Panc1 (cell line): ENCODE data around the gene CA12. TPM values are rescaled to one million over a fixed set of nuclear protein-coding genes. Genes with fewer than 3 reads are reported as not detected.

Experiments
- ATAC-seq: fragments of 200-7000 bp; cut with Tn5 transposase; 2 replicates; pipeline ENCODE4 v1.9.1; 2020; ENCODE audit warnings: mild to moderate bottlenecking, moderate library complexity
- BruUV-seq: library from RNA; stranded (reverse); fragments of 400-500 nt; replicated peaks from 2 replicates; lab custom pipeline; 2021; lab: Mats Ljungman, UMichigan
- CTCF ChIA-PET: fragments of 300-600 bp; sonication (Branson Sonifier 250); formaldehyde crosslinking; loops from one replicate; lab custom pipeline; 2022; ENCODE audit warnings: antibody characterized with exemption; lab: Charles Lee
- POLR2A ChIA-PET: fragments of 300-600 bp; sonication (Branson Sonifier 250); formaldehyde crosslinking; loops from one replicate; lab custom pipeline; 2022; ENCODE audit warnings: antibody characterized with exemption; lab: Charles Lee
- DNase-seq: peaks from one replicate; pipeline ENCODE4 v3.0.0-alpha.2; 2010; ENCODE audit warnings: low read depth, low spot score
- H3K27ac ChIP-seq: 2 replicates; pipeline ENCODE4 v1.5.1; 2011; ENCODE audit warnings: mild to moderate bottlenecking, low read length, inconsistent platforms
- H3K27me3 ChIP-seq: fragments of 200-500 bp; sonication (Bioruptor generic); 2 replicates; pipeline ENCODE4 v1.6.0; 2014; ENCODE audit warnings: low read length, inconsistent platforms; ENCODE audit not compliant: control insufficient read depth, insufficient read depth
- H3K36me3 ChIP-seq: fragments of 200-500 bp; sonication (Bioruptor generic); 2 replicates; pipeline ENCODE4 v1.5.1; 2014; ENCODE audit warnings: inconsistent platforms, mild to moderate bottlenecking, low read length, moderate library complexity; ENCODE audit not compliant: control insufficient read depth, insufficient read depth
- H3K4me1 ChIP-seq: 2 replicates; pipeline ENCODE4 v1.5.1; 2011; ENCODE audit warnings: inconsistent platforms, mild to moderate bottlenecking, low read length, moderate library complexity; ENCODE audit not compliant: control insufficient read depth, insufficient read depth
- H3K4me3 ChIP-seq, 2 experiments: 2 replicates each; pipeline ENCODE4 v1.5.1; 2011 to 2012; ENCODE audit warnings: low read depth in 2 of 2, low read length in 2 of 2, mild to moderate bottlenecking in 2 of 2, inconsistent platforms in 1 of 2, moderate library complexity in 1 of 2
- H3K9me3 ChIP-seq: fragments of 200-500 bp; sonication (Bioruptor generic); 2 replicates; pipeline ENCODE4 v1.5.1; 2014; ENCODE audit warnings: low read depth, mild to moderate bottlenecking, inconsistent platforms, low read length, moderate library complexity; ENCODE audit not compliant: control insufficient read depth, insufficient read depth
- CTCF ChIP-seq: fragments of 450-650 bp; IDR thresholded peaks from 2 replicates; pipeline ENCODE4 v1.5.1; 2017; ENCODE audit warnings: mild to moderate bottlenecking
- POLR2AphosphoS5 ChIP-seq: IDR thresholded peaks from 2 replicates; pipeline ENCODE4 v1.6.1; 2012; ENCODE audit warnings: mild to moderate bottlenecking, low read depth, low read length, moderate library complexity
- REST ChIP-seq, 2 experiments: IDR thresholded peaks; 2 replicates each; pipeline ENCODE4 v1.6.1; 2011 to 2012; ENCODE audit warnings: low read depth in 2 of 2, control low read depth in 1 of 2, low read length in 1 of 2, mild to moderate bottlenecking in 1 of 2, moderate library complexity in 1 of 2; ENCODE audit not compliant: insufficient read depth in 1 of 2
- SIN3A ChIP-seq: IDR thresholded peaks from 2 replicates; pipeline ENCODE4 v1.6.1; 2012; ENCODE audit warnings: low read depth, mild to moderate bottlenecking, low read length, moderate library complexity, borderline replicate concordance; ENCODE audit not compliant: insufficient read depth
- TCF7L2 ChIP-seq: IDR thresholded peaks from 2 replicates; pipeline ENCODE4 v1.6.1; 2011; ENCODE audit warnings: mild to moderate bottlenecking, low read depth, low read length, inconsistent platforms
- in situ Hi-C: cut with HindIII; loops from 2 replicates; pipeline ENCODE4 v1.10.0; 2016; ENCODE audit warnings: low sequenced_read_pairs, low pct_unique_long_range_greater_than_20kb
- intact Hi-C: fragments of 100-400 bp; cut with micrococcal nuclease; formaldehyde crosslinking; loops from one replicate; pipeline ENCODE4 v1.10.0; 2022; ENCODE audit not compliant: unreplicated experiment
- total RNA-seq: library from RNA; stranded (reverse); gene quantifications from one replicate; pipeline ENCODE4 v1.2.1, GENCODE V29; 2021; ENCODE audit not compliant: unreplicated experiment

Gene CA12
- total RNA-seq, 1 experiment from 2014 or later, result 0.74 TPM

- intact Hi-C loops, result no loop called here
- in situ Hi-C loops, result no loop called here
- H3K9me3 ChIP-seq, result no peaks in the 10 kb centered on the region
- POLR2A ChIA-PET, result no interaction called here
- no peak overlapping the region for H3K4me3 ChIP-seq
- no TSS peak for BruUV-seq
- H3K27ac ChIP-seq, result no peak overlapping the region
- ATAC-seq (no peak), DNase-seq (no peak)
- no peaks in the 10 kb centered on the region for H3K4me1 ChIP-seq
- TF ChIP-seq CTCF, result no peak
- TF ChIP-seq TCF7L2, result no peak
- no peak for TF ChIP-seq SIN3A
- no peak for TF ChIP-seq REST (IDR thresholded peaks at IDR 0.05; ENCODE audit: insufficient read depth in 1 of 2, low read depth in 2 of 2, low read length in 1 of 2)
- no peak for TF ChIP-seq POLR2AphosphoS5
- no peaks in the 10 kb centered on the region for H3K36me3 ChIP-seq
- H3K27me3 ChIP-seq, result peaks cover 4% of the 10 kb centered on the region; the same call in 1 of the 2 replicates
- CTCF ChIA-PET, result no interaction called here
These were observed 33.3 kb downstream of the CA12 start for GRCh38 chr15:63348392-63348791.

DNA sequence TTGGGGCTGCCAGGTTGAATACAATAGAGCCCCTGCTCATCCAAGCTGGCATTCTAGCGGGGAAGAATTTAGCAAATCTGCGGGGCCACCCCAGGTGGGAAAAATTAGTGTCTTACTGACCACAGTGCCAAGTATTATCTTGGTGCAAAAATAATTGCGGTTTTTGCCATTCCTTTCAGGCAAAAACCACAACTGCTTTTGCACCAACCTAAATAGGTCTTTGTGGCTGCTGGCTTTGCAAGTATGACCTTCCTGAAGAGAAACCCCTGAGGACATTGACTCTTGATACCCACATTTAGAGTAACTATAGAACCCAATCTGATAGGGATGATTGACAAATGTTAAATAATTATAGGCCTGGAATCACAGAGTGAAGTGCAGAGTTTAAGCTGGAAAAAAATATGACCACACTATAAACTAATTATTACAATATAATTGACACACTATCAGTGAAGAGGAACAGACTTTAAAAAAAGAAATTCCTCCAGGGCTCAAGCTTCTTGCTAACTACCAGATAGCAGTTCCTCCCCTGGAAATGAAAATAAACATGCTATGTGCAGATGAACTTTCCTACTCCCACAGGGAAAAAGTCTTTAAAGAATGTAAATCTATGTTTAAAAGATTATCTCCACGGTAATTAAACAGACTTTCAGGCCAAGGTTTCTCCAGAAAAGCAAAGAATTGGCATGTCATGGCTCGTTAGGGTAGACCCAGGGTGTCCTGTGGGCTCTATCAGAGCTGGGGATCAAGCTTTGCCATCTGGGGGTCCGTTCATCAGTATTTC lies 34.4 kb downstream of the CA12 start:
- CTCF ChIA-PET, result no interaction called here
- Histone ChIP-seq H3K9me3 (no peaks in the 10 kb centered on the region), H3K27ac (no peak overlapping the region), H3K4me3 (no peak overlapping the region), H3K4me1 (no peaks in the 10 kb centered on the region), H3K27me3 (peaks cover 4% of the 10 kb centered on the region; the same call in 1 of the 2 replicates), H3K36me3 (no peaks in the 10 kb centered on the region)
- DNase-seq (no peak), ATAC-seq (no peak)
- intact Hi-C loops (no loop called here), in situ Hi-C loops (no loop called here)
- no TSS peak for BruUV-seq
- POLR2A ChIA-PET, result no interaction called here
- no peak for TF ChIP-seq CTCF
- TF ChIP-seq SIN3A, result no peak
- TF ChIP-seq TCF7L2, result no peak
- no peak for TF ChIP-seq REST (IDR thresholded peaks at IDR 0.05; ENCODE audit: insufficient read depth in 1 of 2, low read depth in 2 of 2, low read length in 1 of 2)
- no peak for TF ChIP-seq POLR2AphosphoS5
